NCI-H69 (cell line): ENCODE measurements around the gene EAF1.
"Not testable (repeated sequence)": the region's sequence is repeated elsewhere in the genome, so short reads cannot be mapped to it uniquely, and the experiment has no call there.

Experiments
- DNase-seq: peaks from one replicate; lab custom pipeline; 2025; lab: John Stamatoyannopoulos, UW

The EAF1 gene

DNA sequence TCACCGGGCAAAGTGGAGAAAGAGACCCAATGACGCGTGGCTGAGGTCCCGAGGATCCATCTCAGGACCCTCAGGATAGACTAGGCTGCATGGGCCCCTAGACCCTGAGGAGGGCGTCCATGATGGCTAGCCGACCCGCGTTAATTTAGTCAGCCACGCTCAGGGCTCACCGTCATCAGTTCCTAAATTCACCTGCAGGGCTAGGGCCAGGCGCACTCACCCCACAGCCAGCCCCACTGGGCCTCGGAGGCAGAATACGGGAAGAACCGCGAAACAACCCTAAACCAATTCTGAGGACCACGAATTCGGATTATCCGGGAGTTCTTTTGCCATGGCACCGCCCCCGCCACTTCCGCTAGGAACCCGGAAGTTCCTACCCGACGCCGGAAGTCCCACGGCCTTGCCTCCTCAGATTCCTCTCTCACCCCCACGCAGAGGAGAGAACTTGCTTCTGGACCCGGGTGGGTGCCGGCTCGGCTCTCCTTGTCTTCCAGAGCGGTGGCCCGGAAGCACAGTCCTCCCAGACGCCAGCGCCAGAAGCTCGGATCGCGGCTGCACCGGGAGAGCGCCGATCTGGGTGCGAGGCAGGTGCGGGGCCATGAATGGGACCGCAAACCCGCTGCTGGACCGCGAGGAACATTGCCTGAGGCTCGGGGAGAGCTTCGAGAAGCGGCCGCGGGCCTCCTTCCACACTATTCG, at the start of gene EAF1, which contains the start of gene METTL6:
Gene EAF1, plus strand, starts transcription at position 417 of the 699 bp plus-strand sequence. Its CDS starts 182 bp downstream, at position 599.
Gene METTL6, minus strand, starts transcription at position 363 of the 699 bp plus-strand sequence. CDS start 1,033 bp downstream, outside the sequence.
- peak; percentile 84 for DNase-seq

DNA sequence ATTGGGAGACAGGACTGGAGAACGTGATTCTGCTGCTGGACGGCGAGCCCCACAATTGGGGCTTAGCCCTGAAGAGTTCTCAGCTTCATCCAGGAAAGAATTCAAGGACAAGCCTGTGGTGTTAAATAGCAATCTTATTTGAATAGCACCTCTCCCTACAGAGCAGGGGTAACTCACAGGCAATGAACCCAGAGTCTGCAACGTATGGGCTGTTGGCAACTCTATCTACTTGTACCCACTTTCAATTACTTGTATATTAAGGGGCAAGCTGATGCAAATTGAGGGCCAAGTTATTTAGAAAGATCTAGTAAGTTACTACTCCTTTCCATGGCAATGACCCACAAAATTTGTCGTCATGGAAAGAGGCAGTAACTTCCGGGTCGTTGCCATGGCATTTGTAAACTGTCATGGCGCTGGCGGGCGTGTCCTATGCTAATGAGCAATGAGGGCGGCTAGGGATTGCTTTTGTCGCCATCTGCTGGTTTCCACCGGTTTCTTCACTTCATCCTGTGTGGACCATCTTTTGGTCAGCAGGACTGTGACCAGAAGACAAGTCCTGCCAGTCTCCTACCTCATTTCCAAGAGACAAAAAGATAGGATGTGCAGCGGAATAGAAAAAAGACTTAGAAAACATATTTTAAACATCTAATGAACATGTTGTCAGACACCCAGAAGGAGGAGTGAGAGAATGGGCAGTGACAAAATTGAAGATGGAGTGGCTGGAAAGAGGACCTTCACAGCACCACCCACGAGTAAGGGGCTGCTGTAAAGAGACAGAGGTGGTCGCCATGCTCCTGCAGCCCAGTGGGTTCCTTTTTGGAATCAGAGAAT, 49.2 kb upstream of the EAF1 start:
- peak; percentile 91 for DNase-seq

DNA sequence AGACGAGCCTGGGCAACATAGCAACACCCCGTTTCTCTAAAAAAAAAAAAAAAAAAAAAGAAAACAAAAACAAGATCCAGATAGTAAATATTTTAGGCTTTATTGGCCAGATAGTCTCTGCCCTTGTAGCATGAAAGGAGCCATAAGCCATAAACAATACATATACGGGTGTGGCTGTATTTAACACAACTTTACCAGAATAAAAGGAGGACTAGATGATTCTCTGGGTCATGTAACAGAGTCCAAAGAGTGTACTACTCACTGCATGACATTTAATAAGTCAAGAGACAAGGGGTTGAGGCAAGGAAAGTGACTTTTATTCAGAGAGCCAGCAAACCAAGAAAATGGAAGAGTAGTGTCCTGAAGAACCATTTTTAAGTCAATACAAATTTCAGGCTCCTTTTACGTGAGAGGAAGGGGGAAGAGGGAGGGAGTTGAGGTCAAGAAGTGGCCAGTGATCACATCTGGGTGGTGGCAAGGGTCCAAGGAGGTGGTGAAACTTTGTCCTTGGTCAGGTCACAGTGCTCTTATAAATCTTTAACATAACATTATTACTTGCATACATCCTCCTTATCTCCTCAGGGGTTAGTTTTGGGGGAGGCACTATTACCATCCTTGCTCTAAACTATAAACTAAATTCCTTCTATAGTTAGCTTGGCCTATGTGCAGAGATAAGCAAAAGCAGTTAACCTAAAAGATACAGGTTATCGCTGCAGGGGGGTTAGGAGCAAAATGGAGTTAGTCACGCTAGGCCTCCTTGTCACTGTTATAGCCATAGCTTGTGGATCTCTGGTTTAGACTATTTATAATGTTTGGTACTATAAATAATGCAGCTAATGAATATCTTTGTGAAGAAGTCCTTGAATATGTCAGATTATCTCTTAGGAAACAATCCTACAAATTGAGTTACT, 46.2 kb upstream of the EAF1 start:
- no peak for DNase-seq

DNA sequence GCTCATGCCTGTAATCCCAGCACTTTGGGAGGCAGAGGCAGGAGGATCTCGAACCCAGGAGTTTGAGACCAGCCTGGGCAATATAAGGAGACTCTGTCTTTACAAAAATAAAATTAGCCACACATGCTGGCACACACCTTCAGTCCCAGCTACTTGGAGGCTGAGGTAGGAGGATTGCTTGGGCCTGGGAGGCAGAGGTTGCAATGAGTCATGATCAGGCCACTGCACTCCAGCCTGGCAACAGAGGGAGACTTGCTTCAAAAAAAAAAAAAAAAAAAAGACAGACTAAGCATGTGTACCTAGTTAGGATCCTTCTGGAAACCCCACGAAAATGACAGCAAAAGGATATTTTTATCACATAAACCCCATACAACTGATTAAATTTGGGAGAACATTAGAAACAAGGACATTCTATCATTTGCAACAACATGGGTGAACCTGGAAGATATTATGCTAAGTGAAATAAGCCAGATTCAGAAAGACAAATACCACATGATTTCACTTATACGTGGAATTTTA, 44.9 kb upstream of the EAF1 start:
- no peak for DNase-seq

DNA sequence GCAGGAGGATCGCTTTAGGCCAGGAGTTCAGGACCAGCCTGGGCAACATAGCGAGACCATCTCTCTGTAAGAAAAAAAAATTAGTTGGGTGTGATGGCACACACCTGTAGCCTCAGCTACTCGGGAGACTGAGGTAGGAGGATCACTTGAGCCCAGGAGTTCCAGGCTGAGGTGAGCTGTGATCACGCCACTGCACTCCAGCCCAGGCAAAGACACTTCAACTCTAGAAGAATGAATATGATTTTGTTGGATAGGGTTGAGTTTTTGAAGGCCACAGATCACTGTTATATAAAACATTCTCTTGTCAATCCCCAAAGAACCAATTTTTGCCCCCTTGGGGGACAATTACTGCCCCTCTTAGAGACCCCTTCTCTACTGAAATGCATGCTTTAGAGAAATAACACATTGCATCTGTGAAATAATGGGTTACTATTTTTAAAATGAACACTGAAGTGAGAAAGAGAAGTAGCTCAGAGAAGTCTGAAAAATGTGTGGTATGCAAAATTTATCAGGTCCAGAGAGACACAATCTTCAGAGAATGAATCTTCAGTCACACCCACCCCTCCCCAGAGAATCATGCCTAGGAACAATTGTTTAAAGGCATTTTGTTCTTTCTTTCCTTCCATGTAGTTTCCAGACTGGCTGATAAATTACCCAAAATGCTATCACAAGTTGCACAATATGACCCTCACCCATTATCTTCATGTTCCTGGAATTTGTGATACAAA, 42.7 kb upstream of the EAF1 start:
- DNase-seq = no peak

DNA sequence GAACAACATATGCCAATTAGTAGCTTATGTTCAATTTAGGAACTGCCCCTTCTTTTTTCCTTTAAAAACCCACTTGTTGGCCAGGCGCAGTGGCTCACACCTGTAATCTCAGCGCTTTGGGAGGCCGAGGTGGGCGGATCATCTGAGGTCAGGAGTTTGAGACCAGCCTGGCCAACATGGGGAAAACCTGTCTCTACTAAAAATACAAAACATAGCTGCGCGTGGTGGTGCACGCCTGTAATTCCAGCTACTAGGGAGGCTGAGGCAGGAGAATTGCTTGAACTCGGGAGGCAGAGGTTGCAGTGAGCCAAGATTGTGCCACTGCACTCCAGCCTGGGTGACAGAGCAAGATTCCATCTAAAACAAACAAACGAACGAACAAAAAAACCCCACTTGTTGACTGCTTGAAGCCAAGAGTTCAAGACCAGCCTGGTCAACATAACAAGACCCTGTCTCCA, 42.1 kb upstream of the EAF1 start:
- DNase-seq = not testable (repeated sequence)

DNA sequence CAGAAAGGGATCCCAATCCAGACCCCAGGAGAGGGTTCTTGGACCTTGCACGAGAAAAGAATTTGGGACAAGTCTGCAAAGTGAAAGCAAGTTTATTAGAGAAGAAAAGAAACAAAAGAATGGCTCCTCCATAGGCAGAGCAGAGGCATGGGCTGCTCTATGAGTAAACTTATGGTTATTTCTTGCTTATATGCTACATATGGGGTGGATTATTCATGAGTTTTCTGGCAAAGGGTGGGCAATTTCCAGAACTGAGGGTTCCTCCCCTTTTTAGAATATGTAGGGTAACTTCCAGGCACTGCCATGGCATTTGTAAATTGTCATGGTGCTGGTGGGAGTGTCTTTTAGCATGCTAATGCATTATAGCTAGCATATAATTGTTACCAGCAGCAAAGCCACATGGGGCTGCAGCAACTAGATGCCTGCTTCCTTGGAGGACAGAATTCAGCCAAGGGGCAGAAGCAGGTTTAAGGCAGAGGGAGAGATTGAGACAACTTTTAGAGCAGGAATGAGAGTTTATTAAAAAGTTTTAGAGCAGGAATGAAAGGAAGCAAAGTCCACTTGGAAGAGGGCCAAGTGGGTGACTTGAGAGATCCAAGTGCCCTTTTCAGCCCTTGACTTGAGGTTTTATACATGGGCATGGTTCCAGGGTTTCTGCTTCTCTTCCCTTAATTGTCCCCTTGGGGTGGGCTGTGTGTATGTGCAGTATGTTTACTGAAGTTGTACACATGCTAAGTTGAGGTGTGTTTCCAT, 41.3 kb upstream of the EAF1 start:
- peak; percentile 7 for DNase-seq

DNA sequence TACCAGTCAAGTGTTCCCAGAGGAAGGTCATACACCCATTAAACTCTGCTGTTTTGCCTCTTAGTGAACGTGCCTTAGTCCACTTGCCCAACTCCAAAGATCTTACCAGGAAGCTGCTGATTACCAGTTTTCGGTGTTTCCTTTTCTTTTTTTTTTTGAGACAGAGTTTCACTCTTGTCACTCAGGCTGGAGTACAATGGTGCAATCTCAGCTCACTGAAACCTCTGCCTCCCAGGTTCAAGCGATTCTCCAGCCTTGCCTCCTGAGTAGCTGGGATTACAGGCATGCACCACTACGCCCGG, 40.8 kb upstream of the EAF1 start:
- not testable (repeated sequence) for DNase-seq

DNA sequence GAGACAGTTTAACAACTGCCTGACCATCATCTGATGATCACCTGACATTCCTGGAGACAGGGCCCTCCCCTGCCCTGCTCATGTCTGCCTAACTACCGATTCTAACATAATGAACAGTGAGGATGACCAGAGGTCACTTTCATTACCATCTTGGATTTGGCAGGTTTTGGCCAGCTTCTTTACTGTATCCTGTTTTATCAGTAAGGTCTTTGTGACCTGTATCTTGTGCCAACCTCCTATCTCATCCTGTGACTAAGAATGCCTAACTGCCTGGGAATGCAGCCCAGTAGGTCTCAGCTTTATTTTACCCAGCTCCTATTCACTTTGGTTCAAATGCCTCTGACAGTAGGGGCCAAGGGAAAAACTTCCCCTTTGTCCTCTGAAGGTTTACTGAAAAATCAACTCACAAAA, 40.2 kb upstream of the EAF1 start:
- DNase-seq = no peak

DNA sequence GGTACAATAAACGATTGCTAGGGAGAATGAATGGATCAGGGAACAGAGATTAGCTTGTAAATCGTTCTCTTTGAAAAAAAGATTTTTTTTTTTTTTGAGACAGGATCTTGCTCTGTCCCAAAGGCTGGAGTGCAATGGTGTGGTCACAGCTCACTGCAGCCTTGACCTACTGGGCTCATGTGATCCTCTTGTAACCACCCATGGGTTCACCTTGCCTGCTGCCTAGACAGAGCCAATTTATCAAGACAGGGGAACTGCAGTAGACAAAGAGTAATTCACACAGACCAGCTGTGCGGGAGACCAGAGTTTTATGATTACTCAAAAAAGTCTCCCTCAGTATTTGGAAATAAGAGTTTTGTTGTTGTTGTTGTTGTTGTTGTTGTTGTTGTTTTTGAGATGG, 39.7 kb upstream of the EAF1 start:
- no peak for DNase-seq

DNA sequence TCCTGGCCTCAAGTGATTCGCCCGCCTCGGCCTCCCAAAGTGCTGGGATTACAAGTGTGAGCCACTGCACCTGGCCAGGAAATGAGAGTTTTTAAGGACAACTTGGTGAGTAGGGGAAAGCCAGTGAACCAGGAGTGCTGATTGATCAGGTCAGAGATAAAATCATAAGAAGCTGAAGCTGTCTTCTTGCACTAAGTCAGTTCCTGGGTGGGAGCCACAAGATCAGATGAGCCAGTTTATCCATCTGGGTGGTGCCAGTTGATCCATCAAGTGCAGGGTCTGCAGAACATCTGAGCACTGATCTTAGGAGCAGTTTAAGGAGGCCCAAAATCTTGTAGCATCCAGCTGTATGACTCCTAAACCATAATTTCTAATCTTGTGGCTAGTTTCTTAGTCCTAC, 39.1 kb upstream of the EAF1 start:
- not testable (repeated sequence) for DNase-seq

DNA sequence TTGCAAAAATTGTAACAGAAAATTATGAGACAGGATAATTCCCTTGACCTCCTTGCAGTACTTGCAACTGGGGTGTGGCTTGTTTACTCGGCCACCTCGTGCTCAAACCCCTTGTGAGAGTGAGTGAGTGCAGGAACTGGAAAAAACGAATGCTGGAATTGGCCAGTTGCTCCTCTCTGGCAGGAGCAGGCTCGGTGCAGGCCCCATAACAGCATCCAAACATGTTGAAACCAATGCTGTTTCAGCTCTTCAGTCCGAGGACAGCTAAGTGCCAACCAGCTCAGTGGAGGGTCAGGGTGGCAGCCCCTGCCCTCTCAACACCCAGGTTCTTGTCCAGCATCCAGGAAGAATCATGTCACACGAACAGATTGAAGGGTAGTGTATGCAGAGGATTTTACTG, 36.9 kb upstream of the EAF1 start:
- DNase-seq = no peak

DNA sequence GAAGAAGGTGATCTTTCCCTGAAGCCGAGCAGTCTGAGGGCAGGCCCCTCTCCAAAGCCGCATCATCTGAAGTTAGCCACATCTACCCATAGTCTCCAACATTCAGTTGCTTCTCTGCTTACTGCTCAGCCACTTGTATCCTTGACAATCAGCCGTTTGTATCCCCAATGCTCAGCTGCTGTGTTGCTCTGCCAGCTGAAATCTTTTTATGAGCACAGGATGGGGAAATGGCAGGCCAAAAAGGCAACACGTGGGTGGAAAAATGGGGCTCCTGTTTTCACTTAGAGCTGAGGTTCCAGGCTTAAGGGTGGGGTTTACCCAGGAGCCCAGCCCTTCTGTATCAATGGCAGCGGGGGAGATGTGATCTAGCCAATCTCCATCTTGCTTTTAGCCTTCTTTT, 36.4 kb upstream of the EAF1 start:
- DNase-seq = no peak

DNA sequence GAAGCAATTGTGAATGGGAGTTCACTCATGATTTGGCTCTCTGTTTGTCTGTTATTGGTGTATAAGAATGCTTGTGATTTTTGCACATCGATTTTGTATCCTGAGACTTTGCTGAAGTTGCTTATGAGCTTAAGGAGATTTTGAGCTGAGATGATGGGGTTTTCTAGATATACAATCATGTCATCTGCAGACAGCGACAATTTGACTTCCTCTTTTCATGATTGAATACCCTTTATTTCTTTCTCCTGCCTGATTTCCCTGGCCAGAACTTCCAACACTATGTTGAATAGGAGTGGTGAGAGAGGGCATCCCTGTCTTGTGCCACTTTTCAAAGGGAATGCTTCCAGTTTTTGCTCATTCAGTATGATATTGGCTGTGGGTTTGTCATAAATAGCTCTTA, 34.1 kb upstream of the EAF1 start:
- not testable (repeated sequence) for DNase-seq

DNA sequence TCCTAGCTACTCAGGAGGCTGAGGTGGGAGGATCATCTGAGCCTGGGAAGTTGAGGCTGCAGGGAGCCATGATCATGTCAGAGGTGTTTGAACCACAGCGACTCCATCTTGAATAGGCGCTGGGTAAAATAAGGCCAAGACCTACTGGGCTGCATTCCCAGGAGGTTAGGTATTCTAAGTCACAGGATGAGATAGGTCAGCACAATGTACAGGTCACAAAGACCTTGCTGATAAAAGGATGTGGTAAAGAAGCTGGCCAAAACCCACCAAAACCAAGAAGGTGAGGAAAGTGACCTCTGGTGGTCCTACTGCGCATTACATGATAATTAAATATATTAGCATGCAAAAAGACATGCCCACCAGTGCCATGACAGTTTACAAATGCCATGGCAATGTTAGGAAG, 28.7 kb upstream of the EAF1 start:
- DNase-seq = not testable (repeated sequence)

DNA sequence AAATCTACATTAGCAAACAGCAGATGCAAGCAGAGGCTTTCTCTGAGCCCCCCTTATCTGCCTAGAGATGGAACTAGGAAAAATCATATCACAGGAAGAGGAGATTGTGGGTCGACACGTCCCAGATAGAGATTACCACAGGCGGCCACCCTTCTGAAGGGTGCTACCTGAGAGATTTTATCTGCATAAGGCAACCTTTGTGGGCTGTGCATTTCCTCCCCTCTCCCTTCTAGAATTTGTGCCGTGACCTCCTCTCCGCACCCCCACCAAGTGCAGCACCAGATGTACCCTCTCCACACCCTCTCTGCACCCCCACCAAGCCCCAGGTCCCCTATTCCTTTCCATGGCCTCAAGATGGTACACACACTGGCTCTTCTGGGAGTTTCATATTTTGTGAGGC, 27.4 kb upstream of the EAF1 start:
- DNase-seq = no peak

DNA sequence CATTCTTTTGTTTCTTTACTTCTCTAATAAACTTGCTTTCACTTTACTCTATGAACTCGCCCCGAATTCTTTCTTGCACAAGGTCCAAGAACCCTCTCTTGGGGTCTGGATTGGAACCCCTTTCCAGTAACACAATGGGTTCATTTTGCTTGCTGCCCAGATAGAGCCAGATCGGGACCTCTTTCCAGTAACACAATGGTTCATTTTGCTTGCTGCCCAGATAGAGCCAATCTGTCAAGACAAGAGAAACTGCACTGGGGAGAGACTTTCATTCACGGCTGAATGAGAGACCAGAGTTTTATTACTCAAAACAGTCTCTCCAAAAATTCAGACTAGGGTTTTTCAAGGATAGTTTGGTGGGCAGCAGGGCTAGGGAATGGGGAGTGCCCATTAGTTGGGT, 25.5 kb upstream of the EAF1 start:
- no peak for DNase-seq

DNA sequence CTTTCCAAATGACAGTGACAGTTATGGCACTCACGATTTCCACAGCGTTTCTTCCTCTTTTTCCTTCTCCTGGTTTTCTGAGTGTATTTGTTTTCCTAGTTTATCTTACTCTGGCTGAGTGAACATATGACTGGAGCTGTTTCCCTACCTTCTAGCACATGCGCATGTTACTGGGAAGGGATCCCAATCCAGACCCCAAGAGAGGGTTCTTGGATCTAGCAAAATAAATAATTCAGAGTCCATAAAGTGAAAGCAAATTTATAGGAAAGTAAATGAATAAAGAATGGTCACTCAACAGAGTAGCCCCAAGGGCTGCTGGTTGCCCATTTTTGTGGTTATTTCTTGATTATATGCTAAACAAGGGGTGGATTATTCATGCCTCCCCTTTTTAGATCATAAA, 23.9 kb upstream of the EAF1 start:
- DNase-seq = no peak

DNA sequence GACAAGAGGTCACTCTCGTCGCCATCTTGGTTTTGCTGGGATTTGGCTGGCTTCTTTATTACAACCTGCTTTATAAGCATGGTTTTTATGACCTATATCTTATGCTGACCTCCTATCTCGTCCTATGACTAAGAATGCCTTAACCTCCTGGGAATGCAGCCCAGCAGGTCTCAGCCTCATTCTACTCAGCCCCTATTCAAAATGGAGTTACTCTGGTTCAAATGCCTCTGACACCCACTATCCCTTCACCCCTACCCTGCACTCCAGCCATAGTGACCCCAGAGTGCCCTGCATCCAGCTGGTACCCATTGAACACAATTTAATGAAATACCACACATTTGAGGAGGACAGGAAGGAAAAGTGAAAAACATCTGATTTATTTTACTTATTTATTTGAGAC, 23.4 kb upstream of the EAF1 start:
- DNase-seq = no peak

DNA sequence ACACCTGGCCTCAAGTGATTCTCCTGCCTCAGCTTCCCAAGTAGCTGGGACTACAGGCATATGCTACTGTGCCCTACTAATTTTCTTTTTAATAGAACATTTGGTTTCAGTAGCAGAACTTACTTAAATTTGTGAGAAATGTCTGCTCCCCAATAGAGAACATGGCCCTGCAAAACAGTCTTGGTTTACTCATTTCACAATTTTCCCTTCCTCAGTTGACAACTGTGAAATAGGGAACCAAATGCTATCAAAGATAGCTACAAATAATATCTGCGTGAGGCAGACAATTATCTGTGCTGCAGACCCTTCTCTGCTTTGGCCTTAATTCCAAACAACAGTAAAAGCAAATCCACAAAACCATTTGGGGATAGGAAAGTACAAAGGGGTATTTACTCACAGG, 22.6 kb upstream of the EAF1 start:
- DNase-seq = no peak
